ENCODE data around the gene ELL. TPM values are rescaled to one million over a fixed set of nuclear protein-coding genes. Genes with fewer than 3 reads are reported as not detected.
"Not testable (repeated sequence)": the region's sequence is repeated elsewhere in the genome, so short reads cannot be mapped to it uniquely, and the experiment has no call there.

Gene ELL
- polyA plus RNA-seq, 4 donors, result 9.3 to 11.6 (median 9.3) TPM

DNA sequence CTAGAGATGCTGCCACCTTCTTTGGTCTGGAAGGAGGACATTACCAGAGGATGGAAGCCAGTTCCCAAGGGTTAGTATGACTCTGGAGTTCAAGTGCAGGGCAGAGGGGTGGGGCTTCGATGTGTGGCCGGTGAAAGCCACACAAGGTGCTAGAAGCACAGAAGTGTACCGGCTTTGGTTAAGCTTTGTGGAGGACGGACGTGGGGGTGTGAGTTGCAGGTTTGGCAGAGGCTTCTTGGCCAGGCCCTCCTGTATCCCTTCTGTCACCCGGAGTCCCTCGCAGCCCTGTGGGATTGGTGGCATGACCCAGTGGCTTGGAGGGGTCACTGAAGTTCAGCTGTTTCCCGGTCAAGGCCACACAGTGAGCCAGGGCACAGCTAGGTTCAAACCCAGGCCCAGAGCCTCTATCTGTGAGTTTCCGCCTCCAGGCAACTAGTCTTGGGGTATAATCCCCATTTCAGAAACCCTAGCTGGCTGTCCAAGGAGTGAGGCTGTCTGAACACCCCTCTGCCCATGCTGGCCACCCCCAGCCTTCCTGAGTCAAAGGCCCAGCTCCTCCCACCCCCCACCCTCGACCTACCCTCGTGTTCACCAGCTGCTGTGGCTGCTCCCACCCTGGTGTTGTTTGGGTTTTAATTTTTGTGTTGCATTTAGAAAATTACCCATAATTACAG, 107.2 kb downstream of the ELL start:
- no peak for DNase-seq (ENCODE audit: low read depth in 4 of 4, low spot score in 3 of 4)

- no peak for DNase-seq (ENCODE audit: low read depth in 4 of 4, low spot score in 3 of 4)
These were observed 109.1 kb downstream of the ELL start for GRCh38 chr19:18412610-18413239.

GRCh38 chr19:18408053-18408476, 113.8 kb downstream of the ELL start:
- DNase-seq (ENCODE audit: low read depth in 4 of 4, low spot score in 3 of 4), result no peak

DNA sequence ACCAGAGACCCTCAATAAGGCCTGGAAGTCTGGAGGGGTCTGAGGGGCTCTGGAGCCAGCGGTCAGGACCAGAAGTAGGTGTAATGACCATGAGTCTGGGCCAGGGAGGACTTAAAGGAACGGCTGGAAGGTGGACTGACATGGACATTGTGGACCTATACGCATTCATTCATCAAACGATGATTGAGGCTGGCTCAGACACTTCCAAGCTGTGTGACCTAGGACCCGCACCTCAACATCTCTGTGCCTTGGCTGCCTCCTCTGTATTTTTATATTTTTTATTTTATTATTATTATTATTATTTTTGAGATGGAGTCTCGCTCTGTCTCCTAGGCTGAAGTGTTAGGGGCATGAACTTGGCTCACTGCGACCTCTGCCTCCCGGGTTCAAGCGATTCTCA, 115.1 kb downstream of the ELL start:
- no peak for DNase-seq (ENCODE audit: low read depth in 4 of 4, low spot score in 3 of 4)

- not testable (repeated sequence) for DNase-seq (ENCODE audit: low read depth in 4 of 4, low spot score in 3 of 4)
These were observed 116.1 kb downstream of the ELL start for GRCh38 chr19:18405754-18406153.

DNA sequence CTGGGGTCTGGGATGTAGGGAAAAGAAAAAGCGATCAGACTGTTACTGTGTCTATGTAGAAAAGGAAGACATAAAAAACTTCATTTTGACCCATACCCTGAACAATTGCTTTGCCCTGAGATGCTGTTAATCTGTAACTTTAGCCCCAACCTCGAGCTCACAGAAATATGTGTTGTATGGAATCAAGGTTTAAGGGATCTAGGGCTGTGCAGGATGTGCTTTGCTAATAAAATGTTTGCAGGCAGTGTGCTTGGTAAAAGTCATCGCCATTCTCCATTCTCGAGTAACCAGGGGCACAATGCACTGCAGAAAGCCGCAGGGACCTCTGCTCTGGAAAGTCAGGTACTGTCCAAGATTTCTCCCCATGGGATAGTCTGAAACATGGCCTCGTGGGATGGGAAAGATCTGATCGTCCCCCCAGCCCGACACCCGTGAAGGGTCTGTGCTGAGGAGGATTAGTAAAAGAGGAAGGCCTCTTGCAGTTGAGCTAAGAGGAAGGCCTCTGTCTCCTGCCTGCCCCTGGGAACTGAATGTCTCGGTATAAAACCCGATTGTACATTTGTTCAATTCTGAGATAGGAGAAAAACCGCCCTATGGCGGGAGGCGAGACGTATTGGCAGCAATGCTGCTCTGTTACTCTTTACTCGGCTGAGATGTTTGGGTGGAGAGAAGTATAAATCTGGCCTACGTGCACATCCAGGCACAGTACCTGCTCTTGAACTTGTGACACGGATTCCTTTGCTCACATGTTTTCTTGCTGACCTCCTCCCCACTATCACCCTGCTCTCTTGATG, 119.2 kb downstream of the ELL start:
- DNase-seq (ENCODE audit: low read depth in 4 of 4, low spot score in 3 of 4), result not testable (repeated sequence)

DNA sequence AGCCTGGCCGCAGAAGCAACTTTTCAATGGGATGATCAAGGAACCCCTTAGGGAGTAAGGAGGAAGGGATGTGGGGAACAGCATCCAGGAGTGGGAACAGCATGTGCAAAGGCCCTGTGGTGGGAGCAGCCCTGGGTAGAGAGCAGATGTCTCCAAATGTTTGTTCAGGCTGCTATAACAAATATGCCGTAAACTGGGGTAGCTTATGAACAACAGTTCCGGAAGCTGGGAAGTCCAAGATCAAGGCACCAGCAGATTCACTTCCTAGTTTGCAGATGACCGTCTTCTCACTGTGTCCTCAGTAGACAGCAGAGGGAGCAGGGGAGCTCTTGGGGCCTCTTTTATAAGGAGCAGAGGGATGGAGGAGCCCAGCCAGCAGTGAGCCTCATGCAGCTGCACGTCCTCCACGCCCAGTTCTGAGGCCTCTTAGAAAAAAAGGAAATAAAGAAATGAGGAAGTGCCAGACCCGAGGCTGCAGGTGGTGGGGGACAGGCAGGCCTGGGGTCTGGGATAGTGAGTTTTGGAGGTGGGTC, 120.2 kb downstream of the ELL start:
- no peak for DNase-seq (ENCODE audit: low read depth in 4 of 4, low spot score in 3 of 4)

DNA sequence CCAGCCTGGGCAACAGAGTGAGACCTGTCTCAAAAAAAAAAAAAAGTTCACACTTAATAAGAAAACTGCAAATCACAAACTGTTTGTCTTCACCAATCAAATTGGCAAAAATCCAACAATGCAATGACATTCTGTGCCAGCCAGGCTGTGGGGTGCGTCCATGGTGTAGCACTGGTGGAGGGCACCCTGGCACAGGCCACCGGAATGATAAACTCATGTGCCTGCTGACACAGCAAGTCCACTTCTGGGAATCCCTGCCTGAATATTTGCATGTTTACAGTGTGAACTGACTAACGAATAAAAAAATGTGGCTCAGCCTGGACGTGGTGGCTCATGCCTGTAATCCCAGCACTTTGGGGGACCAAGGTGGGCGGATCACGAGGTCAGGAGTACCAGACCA, 122.9 kb downstream of the ELL start:
- DNase-seq (ENCODE audit: low read depth in 4 of 4, low spot score in 3 of 4), result no peak

DNA sequence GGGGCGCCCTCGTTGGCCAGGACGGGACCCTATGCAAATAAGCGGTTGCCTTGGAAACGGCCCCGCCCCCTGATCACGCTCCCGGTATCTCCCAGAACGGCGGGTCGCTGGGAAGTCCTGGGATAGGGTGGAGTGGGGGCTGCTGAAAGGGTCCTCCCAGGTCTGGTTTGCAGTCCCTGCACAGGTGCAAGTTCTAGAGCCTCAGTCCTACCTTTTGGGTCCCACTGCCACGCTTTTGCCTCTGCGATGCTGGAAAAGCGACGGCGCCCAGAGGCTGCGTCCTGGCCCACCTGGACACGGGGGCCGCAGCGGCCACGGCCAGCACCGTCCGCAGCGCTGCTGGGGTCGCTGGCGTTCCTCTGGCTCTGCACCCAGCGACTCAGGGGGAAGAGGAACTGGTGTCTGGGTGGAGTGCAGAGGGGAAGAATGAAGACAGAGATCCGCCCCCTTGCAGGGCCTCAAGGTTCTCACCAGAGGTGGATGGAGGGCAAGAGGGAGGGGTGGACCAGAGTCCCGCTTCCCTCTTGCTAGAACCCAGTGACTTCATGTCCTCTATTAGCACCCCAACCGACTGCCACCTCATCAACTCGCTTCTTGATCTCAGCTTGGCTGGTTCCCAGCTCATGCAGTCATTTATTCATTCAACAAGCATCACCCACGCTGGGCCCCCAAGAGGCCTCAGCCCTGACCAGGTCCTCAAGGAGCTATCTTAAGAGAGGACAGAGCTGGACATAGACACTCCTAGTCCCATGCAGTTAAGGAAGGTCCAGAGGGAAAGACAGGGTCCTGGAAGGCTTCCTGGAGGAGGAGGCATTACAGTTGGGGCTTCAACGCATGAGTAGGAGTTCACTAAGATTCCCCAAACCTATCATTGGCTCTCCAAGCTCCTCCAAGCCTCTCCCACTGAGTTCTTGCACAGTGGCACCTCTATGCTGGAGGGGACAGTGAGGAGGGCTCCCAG, 124.3 kb downstream of the ELL start, which contains the start of gene LRRC25:
LRRC25 (minus strand) TSS at position 381 of the 961 bp plus-strand sequence. CDS start 659 bp downstream, outside the sequence.
- no peak for DNase-seq (ENCODE audit: low read depth in 4 of 4, low spot score in 3 of 4)

- DNase-seq (ENCODE audit: low read depth in 4 of 4, low spot score in 3 of 4), result no peak
These were observed 125.2 kb downstream of the ELL start for GRCh38 chr19:18396471-18397241.

- no peak for DNase-seq (ENCODE audit: low read depth in 4 of 4, low spot score in 3 of 4)
These were observed 128.0 kb downstream of the ELL start for GRCh38 chr19:18393836-18394235.

GRCh38 chr19:18392926-18393325, 128.9 kb downstream of the ELL start:
- DNase-seq (ENCODE audit: low read depth in 4 of 4, low spot score in 3 of 4), result no peak

Other genes starting within 250 kb of the ELL start
- 1 to 10 TPM; 4.6 to 7.2 (median 5.5) TPM for gene IQCN, start 247.6 kb downstream of the ELL start, polyA plus RNA-seq (ENCODE audit: insufficient read length in 4 of 4)
- 100 to 1,000 TPM in 1 of 4 donors, 10 to 100 TPM in 3; 62.4 to 106 (median 80.8) TPM for gene JUND, start 240.4 kb downstream of the ELL start, polyA plus RNA-seq (ENCODE audit: insufficient read length in 4 of 4)
- 100 to 1,000 TPM in 1 of 4 donors, 10 to 100 TPM in 3; 80.4 to 119 (median 89.7) TPM for gene LSM4, start 199.0 kb downstream of the ELL start, polyA plus RNA-seq (ENCODE audit: insufficient read length in 4 of 4)
- gene PGPEP1, start 181.5 kb downstream of the ELL start, polyA plus RNA-seq (ENCODE audit: insufficient read length in 4 of 4), result 10 to 100 TPM; 22.2 to 27.7 (median 25.7) TPM
- 10 to 100 TPM in 1 of 4 donors, 1 to 10 TPM in 3; 2.8 to 15.0 (median 6.6) TPM for gene GDF15, start 135.9 kb downstream of the ELL start, polyA plus RNA-seq (ENCODE audit: insufficient read length in 4 of 4)
- gene LRRC25, start 124.4 kb downstream of the ELL start, polyA plus RNA-seq (ENCODE audit: insufficient read length in 4 of 4), result 1 to 10 TPM; 1.0 to 1.3 (median 1.2) TPM
- gene SSBP4, start 102.7 kb downstream of the ELL start, polyA plus RNA-seq (ENCODE audit: insufficient read length in 4 of 4), result 100 to 1,000 TPM in 1 of 4 donors, 10 to 100 TPM in 3; 69.6 to 124 (median 75.4) TPM
- 100 to 1,000 TPM in 3 of 4 donors, 10 to 100 TPM in 1; 99.2 to 156 (median 106) TPM for gene ISYNA1, start 83.9 kb downstream of the ELL start, polyA plus RNA-seq (ENCODE audit: insufficient read length in 4 of 4)
- gene FKBP8, start 21.5 kb upstream of the ELL start, polyA plus RNA-seq (ENCODE audit: insufficient read length in 4 of 4), result 100 to 1,000 TPM; 143 to 225 (median 150) TPM
- 10 to 100 TPM; 54.1 to 61.4 (median 59.7) TPM for gene KXD1, start 35.8 kb upstream of the ELL start, polyA plus RNA-seq (ENCODE audit: insufficient read length in 4 of 4)
- gene UBA52, start 49.8 kb upstream of the ELL start, polyA plus RNA-seq (ENCODE audit: insufficient read length in 4 of 4), result 100 to 1,000 TPM; 682 to 931 (median 738) TPM
- 10 to 100 TPM; 19.2 to 47.3 (median 24.8) TPM for gene REX1BD, start 66.7 kb upstream of the ELL start, polyA plus RNA-seq (ENCODE audit: insufficient read length in 4 of 4)
- gene CRLF1, start 84.7 kb upstream of the ELL start, polyA plus RNA-seq (ENCODE audit: insufficient read length in 4 of 4), result 1 to 10 TPM; 3.5 to 5.3 (median 4.2) TPM
- gene TMEM59L, start 90.8 kb upstream of the ELL start, polyA plus RNA-seq (ENCODE audit: insufficient read length in 4 of 4), result 1 to 10 TPM; 1.6 to 3.8 (median 3.3) TPM
- gene KLHL26, start 115.0 kb upstream of the ELL start, polyA plus RNA-seq (ENCODE audit: insufficient read length in 4 of 4), result 1 to 10 TPM; 6.7 to 8.8 (median 7.1) TPM
- gene CRTC1, start 161.6 kb upstream of the ELL start, polyA plus RNA-seq (ENCODE audit: insufficient read length in 4 of 4), result 10 to 100 TPM; 16.6 to 23.1 (median 18.9) TPM

Data from right renal pelvis (tissue), 4 donors.